Measurements from ENCODE around the gene PUDP.
"Not testable (repeated sequence)": the region's sequence is repeated elsewhere in the genome, so short reads cannot be mapped to it uniquely, and the experiment has no call there.

The PUDP gene

DNA sequence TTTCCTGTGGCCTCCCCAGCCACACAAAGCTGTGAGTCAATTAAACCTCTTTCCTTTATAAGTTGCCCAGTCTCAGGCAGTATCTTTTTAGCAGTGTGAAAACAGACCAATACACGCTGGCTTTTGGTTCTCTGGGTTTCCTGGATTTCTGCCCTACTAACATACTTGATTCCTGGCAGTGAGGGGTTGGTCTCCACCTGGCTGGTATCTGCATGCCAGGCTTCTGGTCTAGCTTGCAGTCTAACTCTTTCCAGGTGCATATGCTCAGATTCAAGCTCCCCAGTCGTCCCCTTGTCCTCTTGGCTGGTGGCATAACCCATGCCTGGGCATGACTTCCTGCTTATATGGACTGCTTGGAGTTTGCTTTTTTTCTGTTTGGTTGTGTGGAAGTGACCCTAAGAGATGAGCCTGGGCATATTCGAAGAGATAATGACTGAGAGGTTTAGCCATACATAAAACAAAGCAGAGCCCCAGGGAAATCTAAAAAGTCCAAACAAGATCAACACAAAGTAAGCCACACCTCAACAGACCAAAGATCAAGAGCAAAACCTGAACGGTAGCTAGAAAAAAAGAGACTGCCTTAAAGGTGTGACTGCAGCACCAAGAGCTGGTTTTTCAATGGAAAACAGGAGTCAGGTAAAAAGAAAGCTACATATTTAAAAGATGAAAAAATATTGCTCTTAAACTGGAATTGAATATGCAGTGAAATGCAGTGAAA is 102.6 kb downstream of the PUDP start:
- DNase-seq (ENCODE audit: low read depth in 4 of 4, low spot score in 1 of 4): no peak

GRCh38 chrX:7043796-7044433 is 104.0 kb downstream of the PUDP start:
- DNase-seq (ENCODE audit: low read depth in 4 of 4, low spot score in 1 of 4): not testable (repeated sequence)

GRCh38 chrX:7028246-7028645 is 119.7 kb downstream of the PUDP start:
- no peak for DNase-seq (ENCODE audit: low read depth in 4 of 4, low spot score in 1 of 4)

- DNase-seq (ENCODE audit: low read depth in 4 of 4, low spot score in 1 of 4): no peak
These were observed 120.9 kb downstream of the PUDP start for GRCh38 chrX:7027071-7027470.

DNA sequence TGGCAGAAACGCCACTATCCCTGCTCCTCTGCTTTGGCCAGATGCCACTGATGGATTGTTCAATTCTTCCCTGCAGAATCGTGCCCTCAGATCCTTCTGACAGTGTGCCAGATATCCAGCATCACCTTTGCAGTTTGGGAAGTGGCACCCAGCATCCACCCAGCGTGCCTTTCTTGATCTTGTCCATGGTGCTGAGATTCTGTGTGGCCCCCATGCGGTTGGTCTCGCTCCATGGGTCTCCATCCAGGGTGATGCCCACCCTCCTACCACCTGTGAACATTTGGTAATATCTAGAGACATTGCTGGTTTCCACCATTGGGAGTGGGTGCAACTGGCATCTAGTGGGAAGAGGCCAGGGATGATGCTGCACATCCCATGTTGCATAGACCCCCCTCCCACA is 121.6 kb downstream of the PUDP start:
- not testable (repeated sequence) for DNase-seq (ENCODE audit: low read depth in 4 of 4, low spot score in 1 of 4)

GRCh38 chrX:7025471-7025870 is 122.5 kb downstream of the PUDP start:
- DNase-seq (ENCODE audit: low read depth in 4 of 4, low spot score in 1 of 4): no peak

DNA sequence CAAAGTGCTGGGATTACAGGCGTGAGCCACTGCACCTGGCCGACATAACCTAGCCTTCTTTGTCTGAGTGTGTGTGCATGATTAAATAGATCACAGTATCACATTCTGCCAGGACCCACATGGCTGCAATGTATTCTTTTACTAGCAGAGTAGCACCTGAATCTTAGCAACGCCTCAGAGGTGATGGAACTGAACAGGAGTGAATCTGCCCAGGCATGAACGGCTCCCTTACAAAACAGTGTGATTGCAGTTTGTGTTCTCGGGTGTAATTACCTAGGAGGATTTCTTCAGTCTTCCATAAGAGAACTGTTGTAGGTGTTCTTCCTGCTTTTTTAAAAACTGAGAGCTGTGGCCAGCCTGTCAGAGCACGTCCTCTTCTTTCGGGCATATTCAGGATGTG is 123.1 kb downstream of the PUDP start:
- DNase-seq (ENCODE audit: low read depth in 4 of 4, low spot score in 1 of 4): no peak

GRCh38 chrX:7022996-7023395 is 125.0 kb downstream of the PUDP start:
- DNase-seq (ENCODE audit: low read depth in 4 of 4, low spot score in 1 of 4): not testable (repeated sequence)

- no peak for DNase-seq (ENCODE audit: low read depth in 4 of 4, low spot score in 1 of 4)
These were observed 126.0 kb downstream of the PUDP start for GRCh38 chrX:7021991-7022390.

- DNase-seq (ENCODE audit: low read depth in 4 of 4, low spot score in 1 of 4): no peak
These were observed 128.4 kb downstream of the PUDP start for GRCh38 chrX:7019555-7019954.

GRCh38 chrX:7012262-7012834 is 135.6 kb downstream of the PUDP start:
- DNase-seq (ENCODE audit: low read depth in 4 of 4, low spot score in 1 of 4): not testable (repeated sequence)

DNA sequence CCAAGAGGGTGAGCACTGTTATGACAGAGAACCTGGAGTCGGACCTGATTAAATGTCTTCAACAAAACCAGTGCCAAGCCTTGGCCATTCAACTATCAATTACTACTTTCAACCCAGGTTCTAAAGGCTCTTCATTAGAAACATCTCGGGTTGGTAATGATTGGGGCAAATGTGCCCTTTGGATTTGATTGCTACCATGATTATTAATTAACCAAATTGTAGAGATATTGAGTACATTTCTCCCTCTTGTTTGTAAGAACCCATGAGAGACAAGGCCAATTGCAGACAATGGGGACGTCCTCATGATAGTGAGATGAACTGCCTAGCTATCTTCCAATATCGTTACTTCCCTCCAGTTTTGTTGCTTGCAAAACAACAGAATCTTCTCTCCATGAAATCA is 137.1 kb downstream of the PUDP start:
- DNase-seq (ENCODE audit: low read depth in 4 of 4, low spot score in 1 of 4): not testable (repeated sequence)

- DNase-seq (ENCODE audit: low read depth in 4 of 4, low spot score in 1 of 4): not testable (repeated sequence)
These were observed 140.6 kb downstream of the PUDP start for GRCh38 chrX:7007328-7007727.

Measured in stimulated activated CD4-positive, alpha-beta T cell treated with anti-CD3 and anti-CD28 coated beads, Interleukin-1b, Interleukin-23, amount 100 ng/mL, for 24 hours (primary cell).